Hepatocyte (in vitro differentiated cells): ENCODE measurements around the gene NPAS3.

Experiments
- EZH2 ChIP-seq: fragments of 200-600 bp; sonication (generic); IDR thresholded peaks from 2 replicates; pipeline ENCODE4 v1.6.1; 2016; ENCODE audit warnings: antibody characterized with exemption, mild to moderate bottlenecking, borderline replicate concordance
- EZH2phosphoT487 ChIP-seq: fragments of 200-600 bp; sonication (generic); IDR thresholded peaks from one replicate; pipeline ENCODE4 v1.6.1; 2018; ENCODE audit warnings: antibody characterized with exemption, mild to moderate bottlenecking, low read depth, moderate library complexity; ENCODE audit not compliant: unreplicated experiment, severe bottlenecking
- TF ChIP-seq, protein P1 (sequence below): fragments of 200-600 bp; sonication (generic); IDR thresholded peaks from 2 replicates; pipeline ENCODE4 v1.5.1; 2016; ENCODE audit warnings: antibody characterized with exemption, mild to moderate bottlenecking; ENCODE audit not compliant: poor library complexity

GRCh38 chr14:33642691-33643244 lies 704.1 kb downstream of the NPAS3 start:
- TF ChIP-seq, protein P1, sequence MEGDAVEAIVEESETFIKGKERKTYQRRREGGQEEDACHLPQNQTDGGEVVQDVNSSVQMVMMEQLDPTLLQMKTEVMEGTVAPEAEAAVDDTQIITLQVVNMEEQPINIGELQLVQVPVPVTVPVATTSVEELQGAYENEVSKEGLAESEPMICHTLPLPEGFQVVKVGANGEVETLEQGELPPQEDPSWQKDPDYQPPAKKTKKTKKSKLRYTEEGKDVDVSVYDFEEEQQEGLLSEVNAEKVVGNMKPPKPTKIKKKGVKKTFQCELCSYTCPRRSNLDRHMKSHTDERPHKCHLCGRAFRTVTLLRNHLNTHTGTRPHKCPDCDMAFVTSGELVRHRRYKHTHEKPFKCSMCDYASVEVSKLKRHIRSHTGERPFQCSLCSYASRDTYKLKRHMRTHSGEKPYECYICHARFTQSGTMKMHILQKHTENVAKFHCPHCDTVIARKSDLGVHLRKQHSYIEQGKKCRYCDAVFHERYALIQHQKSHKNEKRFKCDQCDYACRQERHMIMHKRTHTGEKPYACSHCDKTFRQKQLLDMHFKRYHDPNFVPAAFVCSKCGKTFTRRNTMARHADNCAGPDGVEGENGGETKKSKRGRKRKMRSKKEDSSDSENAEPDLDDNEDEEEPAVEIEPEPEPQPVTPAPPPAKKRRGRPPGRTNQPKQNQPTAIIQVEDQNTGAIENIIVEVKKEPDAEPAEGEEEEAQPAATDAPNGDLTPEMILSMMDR = no peak
- TF ChIP-seq EZH2 = no peak
- TF ChIP-seq EZH2phosphoT487 = no peak
